Activated CD4-positive, alpha-beta T cell treated with anti-CD3 and anti-CD28 coated beads for 24 hours (primary cell): ENCODE results near the gene LARP6.

Experiments
- DNase-seq, 2 donors: peaks; one replicate each; pipeline ENCODE4 v3.0.0-alpha.2; 2020; ENCODE audit warnings: low read depth in 2 of 2

Gene LARP6

DNA sequence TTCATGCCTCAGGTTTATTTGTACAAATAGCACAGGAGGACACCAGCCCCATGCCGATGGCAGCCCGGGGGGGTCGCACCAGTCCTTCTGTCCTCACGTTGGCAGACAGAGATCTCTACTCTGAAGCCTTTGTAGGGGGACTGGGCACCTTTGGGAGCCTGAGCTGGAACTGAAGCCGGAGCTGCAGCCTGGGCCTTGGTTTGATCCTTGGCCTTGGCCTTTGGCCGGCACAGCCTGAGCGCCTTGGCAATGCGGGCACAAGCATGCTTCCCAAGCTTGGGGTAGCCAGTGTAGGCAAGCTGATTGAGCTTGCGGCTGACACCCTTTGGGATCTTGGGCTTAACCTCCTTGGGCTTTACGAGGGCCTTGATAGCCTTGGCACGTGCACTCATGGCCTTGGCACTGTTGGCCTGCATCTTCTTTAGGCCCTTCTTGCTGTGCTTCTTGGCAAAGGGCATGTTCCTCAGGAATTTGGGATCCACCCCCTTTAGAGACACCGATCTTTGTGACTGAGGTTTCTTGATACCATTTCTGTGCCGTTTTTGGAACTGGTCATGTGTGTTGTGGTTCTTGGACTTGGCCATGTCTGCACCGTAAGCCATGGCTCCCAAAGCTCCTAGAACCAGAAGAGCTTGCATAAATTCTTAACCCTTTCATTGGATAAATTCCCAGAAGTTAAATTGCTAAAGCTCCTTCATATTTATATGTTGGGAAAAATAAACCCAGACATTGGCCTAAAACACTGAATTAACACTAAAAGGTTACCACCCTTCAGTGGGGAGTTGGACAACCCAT, 57.2 kb downstream of the LARP6 start:
- no peak for DNase-seq

DNA sequence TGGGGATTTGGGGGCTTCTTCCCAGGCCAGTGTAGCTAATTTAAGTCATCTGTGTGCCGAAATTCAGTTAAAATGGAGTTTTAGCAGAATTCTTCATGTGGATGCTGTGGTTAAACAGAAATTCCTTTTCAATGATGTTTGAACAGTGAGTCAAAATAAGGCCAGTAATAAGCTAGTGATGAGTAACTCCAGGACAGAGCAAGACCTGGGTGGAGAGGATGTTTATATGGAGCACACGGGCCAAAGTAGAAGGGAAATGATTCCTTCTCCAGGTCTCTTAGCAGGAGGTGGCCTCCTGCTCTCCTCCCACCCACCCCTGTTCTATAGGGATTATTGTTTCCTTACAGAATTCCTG, 58.7 kb downstream of the LARP6 start:
- DNase-seq: no peak

DNA sequence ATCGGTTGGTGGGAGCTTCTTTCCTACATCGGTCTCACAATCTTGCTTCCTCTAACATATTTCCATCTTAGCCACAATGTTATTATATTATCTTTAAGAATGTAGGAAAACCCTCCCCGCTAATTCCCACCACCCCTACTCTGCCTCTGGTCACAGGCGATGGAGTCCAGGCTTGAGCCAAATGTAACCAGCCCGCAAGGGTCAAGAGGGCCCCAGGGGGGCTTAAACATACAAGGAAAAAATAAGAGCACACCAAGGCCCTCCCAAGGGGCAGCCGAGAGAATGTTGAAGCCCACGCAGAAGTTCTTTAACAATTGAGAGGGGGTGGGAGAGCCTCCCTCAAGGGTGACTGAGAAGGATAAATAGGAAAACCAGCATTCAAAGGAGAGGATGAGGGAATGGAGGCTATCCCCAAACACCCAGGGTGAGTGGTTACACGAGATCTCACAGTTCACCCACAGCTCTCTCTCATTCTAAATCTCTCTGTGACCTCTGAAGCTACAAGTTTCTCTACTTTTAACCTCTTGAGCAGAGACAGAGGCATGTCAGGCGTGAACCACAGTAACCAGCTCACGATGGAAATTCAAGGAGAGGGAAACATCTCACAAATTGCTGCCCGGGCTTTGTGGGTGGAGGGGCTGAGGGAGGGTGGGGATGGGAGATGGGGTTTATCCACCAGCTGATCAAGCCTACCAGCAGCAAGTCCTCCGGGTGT, 59.2 kb downstream of the LARP6 start:
- DNase-seq: no peak

DNA sequence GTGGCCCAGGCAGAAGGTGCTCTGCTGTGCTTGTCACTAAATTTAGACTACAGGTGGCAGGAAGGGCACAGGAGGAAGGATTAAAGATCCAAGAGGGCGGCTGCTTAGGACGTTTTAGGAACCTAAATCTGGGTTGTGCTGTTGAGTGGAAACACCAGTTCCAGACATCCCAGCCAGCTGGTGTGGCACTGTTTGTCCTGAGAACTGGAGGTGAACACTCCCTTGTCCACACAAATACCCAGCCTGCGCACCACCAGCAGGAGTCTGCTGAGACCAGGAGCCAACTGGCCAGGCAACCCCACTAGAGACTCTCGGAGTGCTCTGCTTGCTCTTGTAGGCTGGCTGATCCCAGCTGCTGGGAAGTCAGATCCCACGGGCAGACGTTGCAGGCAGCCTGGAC, 60.3 kb downstream of the LARP6 start:
- DNase-seq: no peak

DNA sequence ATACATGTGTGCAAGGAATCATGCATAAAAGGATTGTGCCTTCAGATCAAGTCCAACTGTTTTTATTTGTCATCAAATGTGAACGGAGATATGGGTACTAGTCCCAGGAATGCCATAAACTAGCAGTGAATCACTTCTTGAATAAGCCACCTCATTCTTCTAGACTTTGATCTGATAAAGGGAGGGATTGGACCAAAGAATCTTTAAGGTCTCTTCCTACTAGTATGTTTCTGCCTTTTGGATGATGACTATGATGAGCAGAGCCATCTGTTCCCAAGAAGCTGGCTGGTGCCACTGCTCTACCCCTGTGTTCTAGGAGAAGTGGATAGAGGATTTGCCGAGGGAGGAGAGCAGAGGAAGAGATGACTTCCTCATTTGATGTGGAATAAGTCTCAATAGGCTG, 61.8 kb downstream of the LARP6 start:
- no peak for DNase-seq

DNA sequence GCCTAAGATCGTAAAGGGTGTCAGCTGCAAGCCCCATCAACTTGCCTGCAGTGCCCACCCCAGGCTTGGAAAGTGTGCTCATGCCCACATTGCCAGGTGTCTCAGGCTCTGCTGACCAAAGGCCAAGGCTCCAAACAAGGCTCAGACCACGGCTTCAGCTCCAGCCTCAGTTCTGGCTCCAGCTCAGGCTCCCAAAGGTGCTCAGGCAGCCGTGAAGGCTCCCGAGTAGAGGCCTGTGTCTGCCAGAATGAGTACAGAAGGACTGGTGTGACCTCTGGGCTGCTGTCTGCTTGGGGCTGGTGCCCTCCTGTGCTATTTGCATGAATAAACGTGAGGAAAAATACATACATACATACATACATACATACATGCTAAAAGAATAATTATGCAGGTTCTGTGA, 62.7 kb downstream of the LARP6 start:
- no peak for DNase-seq

DNA sequence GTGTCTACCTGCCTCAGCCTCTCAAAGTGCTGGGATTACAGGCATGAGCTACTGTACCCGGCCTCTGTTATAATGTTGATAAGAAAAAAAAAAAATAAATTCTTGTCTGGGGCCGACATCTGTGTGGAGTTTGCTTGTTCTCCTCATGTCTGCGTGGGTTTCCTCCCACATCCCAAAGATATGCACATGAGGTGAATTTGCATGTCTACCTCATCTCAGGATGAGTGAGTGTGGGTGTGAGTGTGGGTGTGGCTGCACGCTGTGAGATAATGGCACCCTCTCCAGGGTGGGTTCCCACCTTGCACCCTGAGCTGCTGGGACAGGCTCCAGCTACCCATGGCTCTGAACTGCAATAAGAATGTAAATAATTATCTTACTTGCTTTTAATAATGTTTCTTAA, 64.7 kb downstream of the LARP6 start:
- DNase-seq: no peak

DNA sequence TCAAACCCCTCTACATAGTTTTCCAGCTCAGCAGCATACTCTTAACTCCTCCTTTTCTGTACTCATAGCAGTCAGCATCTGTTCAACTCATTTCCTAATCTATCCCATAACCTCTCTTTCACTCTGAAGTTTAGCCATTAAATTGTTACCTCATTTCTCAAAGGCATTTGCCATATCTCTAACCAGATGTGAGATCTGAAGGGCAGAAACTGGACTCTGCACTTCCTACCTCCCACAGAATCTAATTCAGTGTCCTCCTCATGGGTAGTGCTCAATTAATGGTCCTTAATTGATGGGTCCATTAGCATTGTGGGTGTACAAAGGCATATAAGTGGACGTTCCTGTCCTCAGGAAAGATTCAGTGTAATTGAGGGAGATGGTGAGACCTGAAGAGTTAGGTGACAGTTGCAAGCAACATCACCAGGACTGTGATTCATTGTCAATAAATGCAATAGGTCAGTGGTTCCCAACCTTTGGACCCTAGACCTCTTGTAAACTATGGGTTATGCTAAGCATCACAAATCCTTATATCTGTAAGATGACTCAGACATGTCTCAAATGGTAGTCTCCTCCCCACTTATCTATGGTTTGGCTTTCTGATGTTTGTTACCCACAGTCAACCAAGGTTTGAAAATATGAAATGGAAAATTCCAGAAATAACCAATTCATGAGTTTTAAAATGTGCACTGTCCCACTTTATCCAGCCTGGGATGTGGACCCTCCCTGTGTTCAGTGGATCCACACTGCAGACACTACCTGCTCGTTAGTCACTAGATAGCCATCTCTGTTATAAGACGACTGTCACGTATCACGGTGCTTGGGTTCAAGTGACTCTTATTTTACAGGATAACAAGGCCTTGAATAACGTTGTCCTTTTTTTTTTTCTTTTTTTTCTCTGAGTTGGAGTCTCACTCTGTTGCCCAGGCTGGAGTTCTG, 65.6 kb downstream of the LARP6 start:
- DNase-seq: no peak

DNA sequence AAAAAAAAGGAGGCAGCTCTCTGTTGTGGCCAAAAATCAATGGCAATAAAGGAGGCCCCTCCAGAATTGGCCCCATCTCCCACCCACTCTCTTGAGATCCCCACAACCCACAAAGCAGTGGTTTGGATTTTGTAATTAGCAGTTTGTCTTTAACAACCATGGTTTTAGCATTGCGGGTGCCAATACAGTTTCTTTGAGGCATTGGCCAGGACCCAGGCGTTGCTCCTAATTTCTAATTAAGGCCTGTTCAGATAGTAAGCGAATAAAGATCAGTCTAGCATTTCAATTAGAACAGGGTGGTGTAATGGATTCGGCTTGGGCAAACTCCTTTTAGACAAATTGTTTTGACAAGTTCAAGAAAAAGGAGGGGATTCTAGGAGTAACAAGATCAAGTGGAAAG, 67.0 kb downstream of the LARP6 start:
- DNase-seq: no peak

DNA sequence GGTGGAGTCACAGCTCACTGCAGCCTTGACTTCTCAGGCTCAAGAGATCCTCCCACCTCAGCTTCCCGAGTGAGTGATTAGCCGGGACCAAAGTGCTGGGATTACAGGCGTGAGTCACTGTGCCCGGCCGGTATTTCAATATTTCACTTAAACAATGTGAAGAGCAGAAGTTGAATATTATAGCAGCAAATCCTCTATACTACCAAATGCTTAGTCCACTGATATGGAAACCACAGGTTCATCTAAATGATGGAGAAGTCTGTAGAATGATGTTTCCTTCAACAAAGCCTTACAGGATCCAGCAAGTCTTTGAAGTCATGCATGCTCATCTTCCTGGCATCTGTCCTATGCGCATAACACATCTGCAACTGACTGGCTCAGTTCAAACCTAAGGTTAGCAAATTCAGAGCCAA, 70.3 kb downstream of the LARP6 start:
- DNase-seq: no peak

DNA sequence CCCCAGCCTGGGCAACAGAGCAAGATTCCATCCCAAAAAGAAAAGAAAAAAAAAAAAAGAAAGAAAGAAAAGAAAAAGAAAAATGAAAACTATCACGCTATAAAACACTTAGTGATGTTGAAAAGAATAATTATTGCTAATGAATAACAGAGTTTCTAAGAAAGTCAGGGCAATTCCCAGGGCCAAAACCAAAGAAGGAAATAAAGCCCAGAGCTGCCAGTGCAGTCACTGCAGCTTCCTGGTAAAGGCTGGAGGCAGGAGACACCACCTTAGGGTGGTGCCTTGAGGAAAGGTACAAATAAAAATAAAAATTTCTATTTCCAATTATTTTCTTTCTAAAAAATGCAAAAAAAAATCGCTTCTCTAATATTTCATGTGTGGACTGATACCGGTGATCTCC, 70.9 kb downstream of the LARP6 start:
- DNase-seq: no peak

DNA sequence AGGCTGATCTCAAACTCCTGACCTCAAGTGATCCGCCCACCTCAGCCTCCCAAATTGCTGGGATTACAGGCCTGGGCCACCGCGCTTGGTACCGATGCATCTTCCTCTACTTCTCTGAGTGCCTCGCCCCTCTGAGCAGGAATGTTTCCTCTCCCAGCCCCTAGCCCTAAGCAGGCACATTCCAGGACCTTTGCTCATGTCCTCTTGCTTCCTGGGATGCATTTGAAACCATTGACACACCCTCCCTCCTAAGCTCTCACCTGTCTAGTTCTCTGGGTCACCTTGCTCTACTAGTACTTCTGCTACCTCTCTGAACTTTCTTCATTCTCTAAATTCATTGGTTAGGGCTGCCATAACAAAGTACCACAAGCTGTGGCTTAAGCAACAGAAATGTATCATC, 72.7 kb downstream of the LARP6 start:
- no peak for DNase-seq
